Left lung (tissue), 10 donors: ENCODE measurements around the gene INPP4B. TPM values are rescaled to one million over a fixed set of nuclear protein-coding genes. Genes with fewer than 3 reads are reported as not detected.

Experiments used
- ATAC-seq: fragments of 200-7000 bp; cut with Tn5 transposase; one replicate; pipeline ENCODE4 v1.9.1; 2020; ENCODE audit warnings: moderate library complexity
- DNase-seq, 4 donors: peaks; one replicate each; pipeline ENCODE4 v3.0.0-alpha.2; 2013 to 2020
- H3K27ac ChIP-seq, 2 donors: fragments of 200-600 bp; sonication (generic) in 1 of 2; one replicate each; pipeline versions ENCODE4 v1.5.0 to v1.8.0; 2020 to 2021
- H3K27me3 ChIP-seq, 2 donors: fragments of 200-600 bp; sonication (generic) in 1 of 2; one replicate each; pipeline versions ENCODE4 v1.5.0 to v1.8.0; 2020 to 2021
- H3K36me3 ChIP-seq, 2 donors: fragments of 200-600 bp; sonication (generic) in 1 of 2; one replicate each; pipeline versions ENCODE4 v1.5.0 to v1.8.0; 2020 to 2021
- H3K4me1 ChIP-seq, 2 donors: fragments of 200-600 bp; one replicate each; pipeline ENCODE4 v1.8.0; 2021
- H3K4me3 ChIP-seq, 2 donors: fragments of 200-600 bp; sonication (generic) in 1 of 2; one replicate each; pipeline versions ENCODE4 v1.5.0 to v1.8.0; 2020 to 2021; ENCODE audit warnings: mild to moderate bottlenecking in 1 of 2
- H3K9me3 ChIP-seq, 2 donors: fragments of 200-600 bp; sonication (generic) in 1 of 2; one replicate each; pipeline versions ENCODE4 v1.5.0 to v1.8.0; 2020 to 2021
- intact Hi-C, 2 donors: fragments of 100-400 bp; cut with DNase I; formaldehyde crosslinking; loops; one replicate each; pipeline versions ENCODE4 v1.11.2 to v1.14.2; 2022
- polyA plus RNA-seq, 6 donors: library from polyadenylated mRNA; unstranded; fragments of 120-200 nt; gene quantifications; one replicate each; pipeline ENCODE4 v1.2.1, GENCODE V29; 2013; ENCODE audit not compliant: insufficient read length in 6 of 6
- total RNA-seq, 2 donors: library from RNA; stranded (reverse); fragmentation: NEBNext Ultra II Directional; extraction: Animal tissue kit (Norgen Biotek cat#: 25700); gene quantifications; one replicate each; pipeline ENCODE4 v1.2.1, GENCODE V29; 2021
- TF ChIP-seq, protein P1 (sequence below), 2 donors: fragments of 200-600 bp; sonication (generic) in 1 of 2; IDR thresholded peaks; one replicate each; pipeline versions ENCODE4 v1.5.0 to v1.8.0; 2021; ENCODE audit warnings: antibody characterized with exemption in 2 of 2
- donor health status: DM: no; HTN: yes; CAD: no.
- donor health status: DM: no; HTN: no; CAD: no.

INPP4B gene
- total and polyA plus RNA-seq, 8 donors: 7.3 to 15.1 (median 11.6) TPM

DNA sequence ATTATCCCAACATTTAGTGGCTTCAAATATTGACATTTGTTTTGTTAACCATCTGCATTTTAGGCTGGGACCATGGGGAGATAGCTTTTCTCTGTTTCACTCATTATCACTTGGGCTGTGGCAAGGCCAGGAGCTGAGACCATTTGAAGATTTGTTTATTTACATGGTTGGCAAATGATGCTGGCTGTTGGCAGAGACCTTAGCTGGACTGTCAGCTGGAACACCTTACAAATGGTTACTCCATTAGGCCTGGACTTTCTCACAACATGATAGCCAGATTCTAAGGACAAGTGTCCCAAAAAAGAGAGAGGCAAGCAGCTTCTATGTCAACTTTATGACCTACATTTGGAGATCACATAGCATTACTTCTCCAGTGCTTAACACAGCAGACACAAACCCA, 130.4 kb downstream of the INPP4B start:
- intact Hi-C loops: loop anchor here in 1 of 2 donors (10.0 kb wide), 1 partner anchor 361 kb away; no protein-coding TSS in a partner anchor
- ATAC-seq: no peak
- no peak for DNase-seq
- no peak overlapping the region for H3K27ac ChIP-seq
- no peaks in the 10 kb centered on the region for H3K36me3 ChIP-seq
- no peaks in the 10 kb centered on the region for H3K4me1 ChIP-seq
- H3K4me3 ChIP-seq: no peak overlapping the region
- H3K9me3 ChIP-seq: no peaks in the 10 kb centered on the region
- no peaks in the 10 kb centered on the region for H3K27me3 ChIP-seq
- TF ChIP-seq, protein P1, sequence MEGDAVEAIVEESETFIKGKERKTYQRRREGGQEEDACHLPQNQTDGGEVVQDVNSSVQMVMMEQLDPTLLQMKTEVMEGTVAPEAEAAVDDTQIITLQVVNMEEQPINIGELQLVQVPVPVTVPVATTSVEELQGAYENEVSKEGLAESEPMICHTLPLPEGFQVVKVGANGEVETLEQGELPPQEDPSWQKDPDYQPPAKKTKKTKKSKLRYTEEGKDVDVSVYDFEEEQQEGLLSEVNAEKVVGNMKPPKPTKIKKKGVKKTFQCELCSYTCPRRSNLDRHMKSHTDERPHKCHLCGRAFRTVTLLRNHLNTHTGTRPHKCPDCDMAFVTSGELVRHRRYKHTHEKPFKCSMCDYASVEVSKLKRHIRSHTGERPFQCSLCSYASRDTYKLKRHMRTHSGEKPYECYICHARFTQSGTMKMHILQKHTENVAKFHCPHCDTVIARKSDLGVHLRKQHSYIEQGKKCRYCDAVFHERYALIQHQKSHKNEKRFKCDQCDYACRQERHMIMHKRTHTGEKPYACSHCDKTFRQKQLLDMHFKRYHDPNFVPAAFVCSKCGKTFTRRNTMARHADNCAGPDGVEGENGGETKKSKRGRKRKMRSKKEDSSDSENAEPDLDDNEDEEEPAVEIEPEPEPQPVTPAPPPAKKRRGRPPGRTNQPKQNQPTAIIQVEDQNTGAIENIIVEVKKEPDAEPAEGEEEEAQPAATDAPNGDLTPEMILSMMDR (IDR thresholded peaks at IDR 0.05): no peak

DNA sequence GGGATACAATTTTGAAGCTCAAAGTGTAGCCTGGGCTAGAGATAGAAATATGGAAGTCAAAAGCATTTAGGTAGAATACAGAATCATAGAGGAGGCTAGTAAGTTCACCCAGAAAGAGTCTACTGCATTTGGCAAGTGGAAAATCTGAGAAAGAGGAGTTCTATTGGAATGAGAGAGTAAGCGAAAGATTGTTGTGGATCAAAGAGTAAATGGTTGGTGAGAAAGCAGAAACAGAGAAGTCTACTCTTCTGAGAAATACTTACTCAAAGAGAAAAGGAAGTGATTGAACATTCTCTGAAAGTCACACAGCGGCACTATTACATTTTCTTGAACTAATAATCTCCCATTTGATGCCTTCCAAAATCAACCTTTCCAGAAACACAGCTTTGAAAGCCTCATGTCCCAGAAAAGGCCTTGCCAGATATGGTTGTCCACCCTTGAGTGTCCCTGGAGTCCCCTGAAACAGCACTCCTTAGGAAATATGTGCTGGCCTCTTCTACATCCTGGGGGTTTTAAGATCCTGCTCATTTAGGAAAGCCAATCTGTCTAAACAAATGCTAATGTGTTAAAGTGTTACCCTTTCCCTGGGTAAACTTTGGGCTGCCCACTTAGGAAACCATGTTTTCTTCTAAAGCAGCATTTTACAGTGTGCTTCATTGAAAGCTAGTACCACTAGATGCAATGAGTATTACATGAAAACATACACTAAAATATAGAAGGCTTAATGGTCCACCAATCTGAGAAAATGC, 132.6 kb downstream of the INPP4B start:
- Histone ChIP-seq H3K27ac (no peak overlapping the region), H3K36me3 (no peaks in the 10 kb centered on the region), H3K4me3 (no peak overlapping the region), H3K9me3 (peaks cover 0 to under 1% of the 10 kb centered on the region in 2 donors), H3K27me3 (no peaks in the 10 kb centered on the region), H3K4me1 (no peaks in the 10 kb centered on the region)
- TF ChIP-seq, protein P1 (IDR thresholded peaks at IDR 0.05): no peak
- intact Hi-C loops: loop anchor here in 1 of 2 donors (10.0 kb wide), 1 partner anchor 359 kb away; no protein-coding TSS in a partner anchor
- ATAC-seq: no peak
- no peak for DNase-seq

DNA sequence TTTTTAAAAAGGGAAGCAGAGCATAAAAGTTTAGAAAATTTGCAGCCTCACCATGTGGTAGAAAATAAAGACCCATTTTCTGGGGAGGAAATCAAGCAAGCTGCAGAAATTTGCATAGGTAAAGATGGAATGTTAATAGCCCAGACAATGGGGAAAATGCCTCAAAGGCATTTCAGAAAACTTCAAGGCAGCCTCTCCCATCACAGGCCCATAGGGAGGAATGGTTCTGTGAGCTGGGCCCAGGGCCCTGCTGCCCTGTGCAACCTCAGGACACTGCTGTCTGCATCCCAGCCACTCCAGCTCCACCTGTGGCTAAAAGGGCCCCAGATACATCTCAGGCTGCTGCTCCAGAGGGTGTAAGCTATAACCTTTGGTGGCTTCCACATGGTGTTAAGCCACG, 137.9 kb downstream of the INPP4B start:
- no peaks in the 10 kb centered on the region for H3K4me1 ChIP-seq
- no peak for ATAC-seq

DNA sequence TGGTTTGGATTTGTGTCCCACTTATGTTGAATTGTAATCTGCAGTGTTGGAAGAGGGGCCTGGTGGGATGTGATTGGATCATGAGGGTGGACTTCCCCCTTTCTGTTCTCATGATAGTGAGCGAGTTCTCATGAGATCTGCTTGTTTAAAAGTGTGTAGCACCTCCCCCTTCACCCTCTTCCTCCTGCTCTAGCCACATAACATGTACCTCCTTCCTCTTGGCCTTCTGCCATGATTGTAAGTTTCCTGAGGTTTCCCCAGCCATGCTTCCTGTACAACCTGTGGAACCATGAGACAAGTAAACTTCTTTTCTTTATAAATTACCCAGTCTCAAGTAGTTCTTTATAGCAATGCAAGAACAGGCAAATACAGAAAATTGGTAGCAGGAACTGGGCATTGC, 138.7 kb downstream of the INPP4B start:
- intact Hi-C loops: no loop called here
- ATAC-seq (no peak), DNase-seq (no peak)
- Histone ChIP-seq H3K27ac (no peak overlapping the region), H3K9me3 (peaks cover 0 to 10% of the 10 kb centered on the region in 2 donors), H3K27me3 (no peaks in the 10 kb centered on the region), H3K4me3 (no peak overlapping the region), H3K36me3 (no peaks in the 10 kb centered on the region), H3K4me1 (no peaks in the 10 kb centered on the region)
- TF ChIP-seq, protein P1 (IDR thresholded peaks at IDR 0.05): no peak

More for the DNA sequence above, 137.9 kb downstream of the INPP4B start:
- no peaks in the 10 kb centered on the region for H3K36me3 ChIP-seq
- TF ChIP-seq, protein P1 (IDR thresholded peaks at IDR 0.05): no peak
- H3K9me3 ChIP-seq: peaks cover 0 to 10% of the 10 kb centered on the region in 2 donors
- H3K27me3 ChIP-seq: no peaks in the 10 kb centered on the region
- no peak for DNase-seq
- H3K4me3 ChIP-seq: no peak overlapping the region
- H3K27ac ChIP-seq: no peak overlapping the region
- intact Hi-C loops: no loop called here

DNA sequence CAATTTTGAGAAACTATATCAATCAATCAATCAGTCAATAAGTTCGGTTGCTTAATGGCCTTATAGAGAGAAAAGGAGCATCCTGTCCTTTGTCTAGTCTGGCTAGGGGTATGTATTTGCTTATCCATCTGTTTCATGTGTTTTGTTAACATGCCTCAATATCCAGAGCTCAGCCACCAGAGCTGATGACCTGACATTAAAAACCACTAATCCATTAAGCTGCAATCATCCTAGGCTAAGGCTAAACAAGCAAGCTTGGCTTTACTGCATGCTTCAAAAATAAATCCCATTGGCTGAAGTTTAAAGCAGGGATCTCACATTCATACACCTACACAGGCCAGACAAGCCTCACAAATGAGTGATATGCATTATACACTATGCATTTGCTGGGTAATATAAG, 139.7 kb downstream of the INPP4B start:
- Histone ChIP-seq H3K4me1 (no peaks in the 10 kb centered on the region), H3K27me3 (no peaks in the 10 kb centered on the region), H3K36me3 (no peaks in the 10 kb centered on the region), H3K27ac (no peak overlapping the region), H3K4me3 (no peak overlapping the region), H3K9me3 (peaks cover 0 to 10% of the 10 kb centered on the region in 2 donors)
- intact Hi-C loops: no loop called here
- ATAC-seq (no peak), DNase-seq (no peak)
- TF ChIP-seq, protein P1 (IDR thresholded peaks at IDR 0.05): no peak
